ENCODE data around the gene DLG3.

The DLG3 gene

GRCh38 chrX:70478526-70479245 is 34.1 kb downstream of the DLG3 start:
- Histone ChIP-seq H3K4me2 (ENCODE audit: low read depth, low read length, poor library complexity, severe bottlenecking) (no peak overlapping the region), H3F3A (ENCODE audit: low read depth) (no peaks in the 10 kb centered on the region), H4K20me1 (ENCODE audit: insufficient read depth, low read length, poor library complexity, severe bottlenecking) (no peaks in the 10 kb centered on the region), H3K9me2 (replicated peaks; ENCODE audit: low read depth, low read length) (no peaks in the 10 kb centered on the region), H3K4me3 (ENCODE audit: low read length, poor library complexity, severe bottlenecking) (no peak overlapping the region), H3K4me1 (ENCODE audit: insufficient read depth, low read length, poor library complexity, severe bottlenecking) (peaks cover 24% of the 10 kb centered on the region), H3K36me3 (ENCODE audit: insufficient read depth, low read length) (peaks cover 12% of the 10 kb centered on the region; the same call in 1 of the 2 replicates), H3K9ac (ENCODE audit: low read depth, low read length, poor library complexity, severe bottlenecking) (no peak overlapping the region), H2AFZ (ENCODE audit: low read length) (no peak overlapping the region), H3K9me3 (ENCODE audit: insufficient read depth, low read depth, low read length) (no peaks in the 10 kb centered on the region), H3K27me3 (ENCODE audit: insufficient read depth, low read length, poor library complexity, severe bottlenecking) (no peaks in the 10 kb centered on the region), H3K79me2 (ENCODE audit: insufficient read depth, low read length) (peaks cover 18% of the 10 kb centered on the region; the same call in 1 of the 2 replicates)
- TF ChIP-seq EZH2phosphoT487 (IDR thresholded peaks at IDR 0.05; ENCODE audit: borderline replicate concordance): no peak
- TF ChIP-seq, protein P1, sequence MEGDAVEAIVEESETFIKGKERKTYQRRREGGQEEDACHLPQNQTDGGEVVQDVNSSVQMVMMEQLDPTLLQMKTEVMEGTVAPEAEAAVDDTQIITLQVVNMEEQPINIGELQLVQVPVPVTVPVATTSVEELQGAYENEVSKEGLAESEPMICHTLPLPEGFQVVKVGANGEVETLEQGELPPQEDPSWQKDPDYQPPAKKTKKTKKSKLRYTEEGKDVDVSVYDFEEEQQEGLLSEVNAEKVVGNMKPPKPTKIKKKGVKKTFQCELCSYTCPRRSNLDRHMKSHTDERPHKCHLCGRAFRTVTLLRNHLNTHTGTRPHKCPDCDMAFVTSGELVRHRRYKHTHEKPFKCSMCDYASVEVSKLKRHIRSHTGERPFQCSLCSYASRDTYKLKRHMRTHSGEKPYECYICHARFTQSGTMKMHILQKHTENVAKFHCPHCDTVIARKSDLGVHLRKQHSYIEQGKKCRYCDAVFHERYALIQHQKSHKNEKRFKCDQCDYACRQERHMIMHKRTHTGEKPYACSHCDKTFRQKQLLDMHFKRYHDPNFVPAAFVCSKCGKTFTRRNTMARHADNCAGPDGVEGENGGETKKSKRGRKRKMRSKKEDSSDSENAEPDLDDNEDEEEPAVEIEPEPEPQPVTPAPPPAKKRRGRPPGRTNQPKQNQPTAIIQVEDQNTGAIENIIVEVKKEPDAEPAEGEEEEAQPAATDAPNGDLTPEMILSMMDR (conservative IDR thresholded peaks at IDR 0.05; ENCODE audit: low read length): no peak

DNA sequence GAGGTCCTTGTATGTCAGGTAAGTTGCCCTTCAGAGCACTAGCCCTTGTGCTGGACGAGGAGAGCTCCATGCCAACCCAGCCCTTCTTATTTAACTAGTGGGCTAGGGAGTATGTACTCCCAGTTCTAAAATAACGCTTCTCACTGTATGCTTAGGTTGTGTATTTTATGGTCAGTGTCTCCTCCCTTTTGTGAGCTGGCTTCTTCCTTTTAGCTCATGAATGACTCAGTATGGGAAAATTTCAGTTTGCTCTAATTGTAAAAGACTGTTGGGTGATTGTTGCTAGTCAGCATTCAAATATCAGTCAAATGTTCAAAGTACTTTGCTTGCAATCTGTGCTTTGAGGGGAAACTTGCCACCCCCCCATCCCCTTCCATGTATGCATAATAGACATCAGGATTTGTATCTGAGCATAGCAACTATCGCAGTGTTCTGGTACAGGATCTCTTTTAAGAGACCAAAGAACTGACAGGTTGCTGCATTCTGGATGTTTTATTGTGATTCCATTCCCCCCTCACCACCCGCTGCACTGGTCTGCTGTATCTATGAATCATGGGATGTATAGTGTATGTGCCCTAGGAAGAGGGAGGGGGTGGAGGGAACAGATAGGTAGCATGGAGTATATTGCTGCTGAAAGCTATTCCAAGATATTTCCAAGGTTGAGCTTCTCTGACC is 34.7 kb downstream of the DLG3 start:
- Histone ChIP-seq H3K79me2 (ENCODE audit: insufficient read depth, low read length) (peaks cover 18% of the 10 kb centered on the region; the same call in 1 of the 2 replicates), H3K9ac (ENCODE audit: low read depth, low read length, poor library complexity, severe bottlenecking) (no peak overlapping the region), H4K20me1 (ENCODE audit: insufficient read depth, low read length, poor library complexity, severe bottlenecking) (no peaks in the 10 kb centered on the region), H3K9me3 (ENCODE audit: insufficient read depth, low read depth, low read length) (no peaks in the 10 kb centered on the region), H2AFZ (ENCODE audit: low read length) (no peak overlapping the region), H3K9me2 (replicated peaks; ENCODE audit: low read depth, low read length) (no peaks in the 10 kb centered on the region), H3K36me3 (ENCODE audit: insufficient read depth, low read length) (peaks cover 15% of the 10 kb centered on the region; the same call in 1 of the 2 replicates), H3K4me1 (ENCODE audit: insufficient read depth, low read length, poor library complexity, severe bottlenecking) (peaks cover 24% of the 10 kb centered on the region), H3K27me3 (ENCODE audit: insufficient read depth, low read length, poor library complexity, severe bottlenecking) (no peaks in the 10 kb centered on the region), H3F3A (ENCODE audit: low read depth) (no peaks in the 10 kb centered on the region), H3K4me2 (ENCODE audit: low read depth, low read length, poor library complexity, severe bottlenecking) (no peak overlapping the region), H3K4me3 (ENCODE audit: low read length, poor library complexity, severe bottlenecking) (no peak overlapping the region)
- no peak for TF ChIP-seq EZH2phosphoT487 (IDR thresholded peaks at IDR 0.05; ENCODE audit: borderline replicate concordance)
- TF ChIP-seq, protein P1 (conservative IDR thresholded peaks at IDR 0.05; ENCODE audit: low read length): no peak

GRCh38 chrX:70479922-70480659 is 35.5 kb downstream of the DLG3 start:
- Histone ChIP-seq H3F3A (ENCODE audit: low read depth) (no peaks in the 10 kb centered on the region), H3K36me3 (ENCODE audit: insufficient read depth, low read length) (peaks cover 21% of the 10 kb centered on the region; the same call in 1 of the 2 replicates), H3K4me3 (ENCODE audit: low read length, poor library complexity, severe bottlenecking) (no peak overlapping the region), H3K27me3 (ENCODE audit: insufficient read depth, low read length, poor library complexity, severe bottlenecking) (no peaks in the 10 kb centered on the region), H3K9me2 (replicated peaks; ENCODE audit: low read depth, low read length) (no peaks in the 10 kb centered on the region), H3K9me3 (ENCODE audit: insufficient read depth, low read depth, low read length) (no peaks in the 10 kb centered on the region), H2AFZ (ENCODE audit: low read length) (no peak overlapping the region), H3K9ac (ENCODE audit: low read depth, low read length, poor library complexity, severe bottlenecking) (no peak overlapping the region), H3K4me1 (ENCODE audit: insufficient read depth, low read length, poor library complexity, severe bottlenecking) (peaks cover 24% of the 10 kb centered on the region), H3K79me2 (ENCODE audit: insufficient read depth, low read length) (peaks cover 18% of the 10 kb centered on the region; the same call in 1 of the 2 replicates), H3K4me2 (ENCODE audit: low read depth, low read length, poor library complexity, severe bottlenecking) (no peak overlapping the region), H4K20me1 (ENCODE audit: insufficient read depth, low read length, poor library complexity, severe bottlenecking) (no peaks in the 10 kb centered on the region)
- TF ChIP-seq, protein P1 (conservative IDR thresholded peaks at IDR 0.05; ENCODE audit: low read length): no peak
- no peak for TF ChIP-seq EZH2phosphoT487 (IDR thresholded peaks at IDR 0.05; ENCODE audit: borderline replicate concordance)
